ENCODE measurements around the gene PPP3CA.
"Not testable (repeated sequence)": the region's sequence is repeated elsewhere in the genome, so short reads cannot be mapped to it uniquely, and the experiment has no call there.

The PPP3CA gene

DNA sequence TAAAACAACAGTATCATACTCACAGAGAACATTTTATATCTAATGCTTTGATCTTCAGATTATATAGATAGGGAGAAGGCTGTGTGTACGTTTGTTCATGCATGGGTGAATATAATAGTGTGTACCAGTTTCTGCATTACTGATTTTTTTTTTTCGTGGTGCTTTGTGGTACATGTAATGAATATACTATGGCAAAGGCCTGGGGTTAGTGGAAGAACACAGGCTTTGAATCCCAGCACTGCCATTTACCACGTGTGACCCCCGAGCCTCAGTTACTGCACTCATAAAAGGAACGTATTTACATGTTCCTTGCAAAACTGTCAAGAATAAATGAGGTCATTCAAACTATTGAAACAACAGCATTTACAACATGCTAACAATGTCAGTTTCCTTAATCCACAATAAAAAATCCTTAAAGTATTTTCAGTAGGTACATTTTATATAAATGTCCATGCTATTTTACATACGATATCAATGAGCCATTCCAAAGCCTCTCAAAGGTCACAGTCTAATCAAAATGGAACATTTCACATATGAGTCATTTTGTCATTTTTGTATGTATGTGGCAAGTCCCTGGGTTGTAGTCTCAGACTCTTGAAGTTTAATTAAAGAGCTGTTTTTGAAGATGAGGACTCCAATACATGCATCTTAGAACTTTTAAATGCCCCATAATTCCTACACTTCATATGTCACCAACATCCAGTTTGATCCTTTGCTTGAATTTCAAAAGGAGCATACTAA lies 242.8 kb downstream of the PPP3CA start:
- no peak for DNase-seq (ENCODE audit: low read depth in 1 of 2, low spot score in 1 of 2)

DNA sequence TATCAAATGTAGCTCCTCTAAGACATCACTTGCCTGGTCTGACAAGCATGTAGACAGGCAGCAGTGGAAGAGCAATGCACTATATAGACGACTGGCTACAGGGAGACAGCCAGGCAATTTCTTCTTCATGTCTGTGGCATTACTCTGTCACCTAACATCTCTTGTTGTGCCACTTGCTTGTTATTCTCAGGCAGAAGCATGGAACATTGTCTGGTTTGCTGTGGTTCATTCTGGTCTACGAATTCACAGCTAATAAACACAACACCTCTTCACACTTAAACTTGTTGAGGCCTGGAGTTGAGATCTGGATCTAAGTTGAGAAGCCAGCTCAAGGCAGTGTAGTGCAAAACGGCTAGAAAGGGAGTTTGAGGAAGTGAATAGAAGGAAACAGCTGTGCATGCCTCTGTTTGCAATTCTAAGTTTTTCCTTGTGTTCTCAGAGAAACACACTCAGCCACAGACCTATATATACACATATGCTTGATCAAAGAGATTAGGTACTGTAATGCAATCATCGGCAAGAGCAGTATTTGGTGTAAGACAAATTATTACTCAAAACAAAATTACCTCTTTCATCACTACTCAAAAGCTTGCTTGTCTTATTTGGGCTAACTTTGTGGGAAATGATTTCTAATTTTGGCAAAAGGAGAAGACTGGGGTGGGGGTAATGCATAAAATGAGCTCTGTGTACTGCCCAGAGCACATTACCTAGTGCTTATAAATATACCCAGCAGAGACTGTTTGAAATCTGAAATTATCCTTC lies 243.8 kb downstream of the PPP3CA start:
- no peak for DNase-seq (ENCODE audit: low read depth in 1 of 2, low spot score in 1 of 2)

DNA sequence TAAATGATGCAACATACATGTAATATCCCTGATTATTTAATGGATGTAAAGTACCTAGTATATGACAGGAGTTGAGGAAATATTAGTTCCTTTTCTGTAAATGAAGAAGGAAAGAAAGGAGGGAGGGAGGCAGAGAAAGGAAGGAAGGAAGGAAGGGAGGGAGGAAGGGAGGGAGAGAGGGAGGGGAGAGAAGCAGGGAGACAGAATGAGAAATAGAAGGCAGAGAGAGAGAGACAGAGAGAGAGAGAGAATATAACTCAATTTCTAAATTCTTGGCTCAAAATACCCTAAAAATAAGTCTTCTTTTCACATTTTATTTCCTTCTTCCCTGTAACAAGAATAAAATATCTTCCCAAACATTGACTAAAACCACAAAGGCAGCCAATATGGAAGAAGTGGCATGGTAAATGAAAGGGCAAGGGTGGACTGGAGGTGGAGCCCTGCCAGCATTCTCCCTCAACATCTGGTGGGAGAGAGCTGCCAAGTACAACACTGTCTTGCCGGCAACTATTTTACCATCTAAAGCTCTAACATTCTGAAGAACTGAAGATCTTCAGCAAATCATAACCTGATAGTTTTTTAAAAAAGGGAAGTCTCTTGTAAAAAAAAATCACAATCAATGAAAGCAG lies 245.1 kb downstream of the PPP3CA start:
- no peak for DNase-seq (ENCODE audit: low read depth in 1 of 2, low spot score in 1 of 2)

DNA sequence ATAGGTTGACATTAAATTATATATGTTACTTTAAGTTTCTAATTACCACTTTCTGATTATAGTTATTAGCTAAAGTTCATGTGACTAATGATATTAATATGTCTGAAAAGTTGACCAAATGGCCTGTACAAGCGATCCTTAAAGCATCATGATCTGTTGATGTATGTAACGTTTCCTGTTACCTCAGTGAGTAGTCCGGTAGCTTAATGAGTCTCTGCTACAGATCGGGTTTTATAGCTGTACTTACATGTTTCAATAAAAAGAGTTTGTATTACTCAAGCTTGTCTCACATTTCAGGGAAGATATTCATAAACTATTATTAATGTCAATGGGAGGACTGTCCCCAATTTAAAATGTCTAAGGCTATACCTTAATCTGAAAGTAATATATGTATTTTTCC lies 246.3 kb downstream of the PPP3CA start:
- no peak for DNase-seq (ENCODE audit: low read depth in 1 of 2, low spot score in 1 of 2)

DNA sequence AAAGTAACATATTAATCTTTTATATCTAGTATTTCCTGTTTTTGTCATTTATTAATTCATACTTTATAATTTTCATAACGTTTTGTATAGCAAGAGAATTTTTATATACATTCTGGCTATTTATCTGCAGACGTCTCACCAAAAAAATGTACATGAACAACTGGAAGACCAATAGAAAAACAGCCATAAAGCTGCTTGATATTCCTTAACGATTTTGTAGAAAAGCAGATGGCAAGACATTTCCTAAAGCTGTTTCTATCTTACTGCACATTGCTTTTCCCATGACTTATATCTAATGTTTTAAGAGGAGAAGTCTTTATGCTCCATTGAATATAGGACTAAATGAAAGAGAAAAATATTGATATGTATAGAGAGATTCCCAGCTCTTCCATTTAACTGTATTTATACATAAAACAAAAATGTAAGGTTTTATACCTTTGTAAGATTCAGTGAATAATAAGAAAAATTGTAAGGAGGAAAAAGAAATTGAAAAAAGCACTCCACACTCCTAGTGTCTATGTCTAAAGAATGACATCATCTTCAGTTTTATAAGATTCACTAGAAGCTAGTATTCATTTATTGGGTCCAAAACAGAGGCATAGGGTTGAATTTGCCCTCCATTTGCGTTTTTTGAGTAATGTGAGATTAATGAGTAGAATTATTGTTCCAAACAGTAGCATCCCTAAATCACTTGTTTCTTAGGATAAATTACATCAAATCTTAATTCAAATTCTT lies 248.5 kb downstream of the PPP3CA start:
- DNase-seq (ENCODE audit: low read depth in 1 of 2, low spot score in 1 of 2): no peak

GRCh38 chr4:101092609-101093008 lies 254.7 kb downstream of the PPP3CA start:
- DNase-seq (ENCODE audit: low read depth in 1 of 2, low spot score in 1 of 2): not testable (repeated sequence)

- DNase-seq (ENCODE audit: low read depth in 1 of 2, low spot score in 1 of 2): no peak
Measured at GRCh38 chr4:101089168-101089567, 258.2 kb downstream of the PPP3CA start.

GRCh38 chr4:101086801-101087586 lies 260.3 kb downstream of the PPP3CA start:
- DNase-seq (ENCODE audit: low read depth in 1 of 2, low spot score in 1 of 2): no peak

- DNase-seq (ENCODE audit: low read depth in 1 of 2, low spot score in 1 of 2): no peak
Measured at GRCh38 chr4:101083131-101083530, 264.2 kb downstream of the PPP3CA start.

GRCh38 chr4:101081695-101082369 lies 265.5 kb downstream of the PPP3CA start:
- DNase-seq (ENCODE audit: low read depth in 1 of 2, low spot score in 1 of 2): no peak

DNA sequence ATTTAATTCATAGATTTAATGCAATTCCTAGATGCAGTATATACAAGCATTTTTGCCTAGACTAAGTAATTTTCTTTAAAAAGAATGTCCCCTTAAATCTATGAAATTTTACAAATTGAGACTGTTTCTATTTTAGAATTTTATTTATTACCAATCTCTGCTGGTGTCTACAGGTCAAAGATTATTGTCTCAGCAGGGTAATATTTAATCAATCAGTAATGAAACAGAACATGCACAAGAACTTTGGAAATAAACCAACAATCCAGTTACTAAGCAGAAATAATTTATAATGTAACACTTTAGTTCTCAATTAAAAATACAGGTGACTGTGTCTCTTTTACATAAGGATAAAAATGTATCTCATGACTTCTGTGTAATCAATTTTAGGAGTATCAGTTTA lies 266.2 kb downstream of the PPP3CA start:
- DNase-seq (ENCODE audit: low read depth in 1 of 2, low spot score in 1 of 2): no peak

DNA sequence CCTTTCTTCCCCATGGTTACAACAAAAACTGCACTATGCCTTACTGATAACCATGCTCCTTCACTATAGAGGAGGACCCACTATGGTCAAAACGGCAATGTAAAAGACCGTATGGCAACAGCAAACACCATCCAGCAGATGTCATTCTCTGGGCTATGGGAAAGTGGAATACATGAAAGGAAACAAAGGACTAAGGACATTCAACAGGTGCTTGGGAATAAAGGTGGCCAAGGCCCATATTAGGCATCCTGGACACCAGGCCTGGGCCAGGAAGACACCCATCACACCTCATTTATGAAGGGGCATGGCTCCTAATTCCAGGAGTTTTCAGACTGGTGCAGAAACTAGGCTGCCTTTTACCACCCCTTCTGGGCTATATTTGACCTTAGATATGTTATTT lies 268.4 kb downstream of the PPP3CA start:
- DNase-seq (ENCODE audit: low read depth in 1 of 2, low spot score in 1 of 2): no peak

DNA sequence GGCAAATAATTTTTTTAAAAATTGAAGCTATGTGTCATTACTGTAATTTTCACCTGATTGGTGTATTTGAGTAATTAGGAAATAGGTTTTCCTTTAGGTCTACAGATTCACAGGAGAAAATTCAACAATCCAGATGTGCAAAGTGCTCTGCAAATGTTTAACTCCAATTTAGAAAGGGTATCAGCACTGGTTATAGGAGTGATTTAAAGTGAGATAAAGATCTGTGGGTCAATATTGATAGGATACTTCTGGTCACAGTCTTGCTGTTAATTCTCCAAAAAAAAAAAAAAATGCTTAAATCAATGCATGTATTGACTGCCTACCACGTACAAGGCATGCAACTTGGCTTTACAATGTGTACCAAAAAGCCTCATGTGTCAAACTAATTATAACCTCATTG lies 271.3 kb downstream of the PPP3CA start:
- no peak for DNase-seq (ENCODE audit: low read depth in 1 of 2, low spot score in 1 of 2)

GRCh38 chr4:101075536-101075935 lies 271.8 kb downstream of the PPP3CA start:
- no peak for DNase-seq (ENCODE audit: low read depth in 1 of 2, low spot score in 1 of 2)

DNA sequence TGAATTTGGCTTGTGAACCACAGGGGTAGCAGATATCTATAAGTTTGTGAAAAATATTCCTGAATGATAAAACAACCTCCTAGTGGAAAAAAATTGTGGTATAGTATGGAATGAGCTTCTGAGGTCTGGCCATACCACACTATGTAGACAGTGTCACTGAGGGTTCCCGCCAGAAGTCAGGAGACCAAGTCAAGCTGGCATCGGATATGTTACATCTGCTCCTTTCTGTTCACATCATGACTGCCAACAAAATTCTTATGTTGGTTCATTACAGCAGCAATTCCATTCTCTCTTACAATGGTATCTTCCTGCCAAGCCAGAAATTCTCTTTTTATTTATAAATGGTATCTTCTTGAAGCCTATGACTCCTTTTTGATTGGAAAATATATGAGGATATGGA lies 273.0 kb downstream of the PPP3CA start:
- DNase-seq (ENCODE audit: low read depth in 1 of 2, low spot score in 1 of 2): no peak

DNA sequence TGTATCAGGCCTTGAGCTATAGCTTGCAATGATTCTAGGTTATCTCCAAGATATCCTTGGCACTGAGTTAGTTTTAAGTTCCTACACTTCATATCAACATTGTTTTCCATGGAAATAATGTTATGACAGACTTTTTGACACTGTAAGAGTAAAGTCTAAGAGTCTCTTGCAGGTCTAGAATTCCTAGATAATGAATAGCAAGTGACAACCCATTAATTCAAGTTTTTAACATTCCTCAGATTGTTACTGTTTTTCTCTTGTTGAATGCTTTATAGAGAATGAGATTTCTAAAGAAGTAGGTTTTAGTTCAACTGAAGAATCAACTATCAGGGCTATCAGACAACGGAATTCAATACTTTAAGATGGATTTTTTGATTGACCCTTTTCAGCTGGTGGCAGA lies 276.1 kb downstream of the PPP3CA start:
- no peak for DNase-seq (ENCODE audit: low read depth in 1 of 2, low spot score in 1 of 2)

DNA sequence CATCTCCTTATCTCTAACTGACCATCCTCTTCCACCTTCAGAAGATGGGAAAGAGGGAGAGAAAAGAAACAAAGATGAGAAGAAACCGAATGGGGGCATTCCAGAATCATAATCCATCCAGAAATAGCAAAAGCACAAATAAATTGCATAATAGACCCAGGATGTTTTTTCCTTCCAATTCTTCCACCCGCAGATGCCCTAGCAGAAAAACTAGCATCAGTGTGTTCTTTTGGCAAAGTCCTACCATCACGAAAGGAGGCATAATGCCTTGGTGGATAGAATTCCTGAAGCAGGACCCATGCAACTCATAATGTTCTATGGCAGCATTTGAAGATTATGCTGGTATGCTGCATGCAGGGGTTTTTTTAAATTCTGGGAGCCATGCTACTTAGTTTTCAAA lies 279.2 kb downstream of the PPP3CA start:
- no peak for DNase-seq (ENCODE audit: low read depth in 1 of 2, low spot score in 1 of 2)

DNA sequence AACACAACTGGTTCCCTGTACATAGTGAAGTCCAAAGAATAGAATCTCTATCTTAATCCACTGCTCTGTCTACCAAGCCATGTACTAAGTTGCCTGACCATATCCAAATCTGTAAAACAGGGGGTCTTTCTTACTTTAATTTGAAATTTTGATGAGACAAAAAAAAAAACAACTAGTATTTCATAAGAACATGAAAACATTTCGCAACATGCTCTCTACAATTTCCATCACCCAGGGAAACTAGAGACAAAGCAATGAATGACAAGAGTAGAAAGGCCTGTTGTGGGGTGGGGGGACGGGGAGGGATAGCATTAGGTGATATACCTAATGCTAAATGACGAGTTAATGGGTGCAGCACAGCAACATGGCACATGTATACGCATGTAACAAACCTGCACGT lies 279.9 kb downstream of the PPP3CA start:
- DNase-seq (ENCODE audit: low read depth in 1 of 2, low spot score in 1 of 2): no peak

DNA sequence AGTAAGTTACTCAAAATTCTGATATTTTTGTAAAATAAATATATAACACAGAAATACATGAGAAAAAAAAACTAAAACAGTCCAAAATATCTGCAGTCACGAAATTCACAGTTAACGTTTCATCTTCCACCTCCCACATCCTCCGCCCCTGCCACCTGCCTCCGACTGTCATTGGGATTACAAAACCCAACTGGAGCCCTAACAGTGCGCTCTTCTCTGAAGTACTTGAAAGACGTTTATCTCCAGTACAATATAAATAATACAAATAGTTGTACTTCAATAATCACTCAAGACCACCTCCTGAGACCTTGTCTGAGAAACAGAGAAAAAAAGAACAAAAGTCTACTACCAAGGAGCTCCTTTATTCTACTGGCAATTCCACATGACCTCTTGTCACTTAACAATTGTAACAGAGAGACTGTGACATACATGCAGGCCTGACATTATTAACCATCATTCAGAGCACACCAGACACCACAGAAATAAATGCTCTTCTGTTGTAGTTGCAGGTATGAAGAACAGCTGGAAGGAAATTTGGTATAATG lies 280.6 kb downstream of the PPP3CA start:
- no peak for DNase-seq (ENCODE audit: low read depth in 1 of 2, low spot score in 1 of 2)

DNA sequence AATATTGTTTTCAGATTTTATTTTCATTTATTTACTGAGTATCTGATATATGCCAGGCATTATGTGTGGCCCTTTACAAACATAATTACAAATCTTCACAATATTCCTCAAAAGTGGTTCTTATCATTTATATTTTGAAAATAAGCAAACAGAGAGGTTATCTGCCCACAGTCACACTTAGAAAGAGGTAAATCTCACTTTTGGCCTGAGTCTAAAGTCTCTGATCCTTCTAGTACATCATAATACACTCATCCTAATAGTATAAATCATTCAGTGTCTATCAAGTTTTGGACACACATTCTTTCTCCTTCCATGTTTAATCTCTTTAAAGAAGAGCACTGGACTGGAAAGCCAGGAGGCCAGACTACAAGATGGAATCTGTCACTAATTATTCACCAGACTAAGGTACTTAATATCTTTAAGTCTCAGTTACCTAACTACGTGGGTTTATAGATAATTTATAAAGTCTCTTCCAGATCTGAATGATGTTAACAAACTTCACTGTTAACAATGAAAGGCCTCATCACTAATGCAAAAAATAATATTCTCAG lies 281.3 kb downstream of the PPP3CA start:
- DNase-seq (ENCODE audit: low read depth in 1 of 2, low spot score in 1 of 2): no peak

Measured in activated T-helper 1 cell treated with anti-CD3 and anti-CD28 coated beads, Interleukin-2, amount 50 U/mL, for 16 hours (primary cell).